GM12878 (cell line): ENCODE results near the gene ENTPD6.

Source experiments
- ELK1 ChIP-seq: IDR thresholded peaks from 2 replicates; pipeline ENCODE4 v1.6.1; 2012; ENCODE audit warnings: low read depth, low read length, improper control_type of control experiment
- MEF2A ChIP-seq: IDR thresholded peaks from 2 replicates; pipeline ENCODE4 v1.6.1; 2011; ENCODE audit warnings: low read depth, mild to moderate bottlenecking, low read length, moderate library complexity; ENCODE audit not compliant: insufficient read depth
- NFYB ChIP-seq: IDR thresholded peaks from 2 replicates; pipeline ENCODE4 v1.6.1; 2011; ENCODE audit warnings: low read depth, mild to moderate bottlenecking, low read length, improper control_type of control experiment, moderate library complexity; ENCODE audit not compliant: insufficient read depth
- POLR2AphosphoS5 ChIP-seq: IDR thresholded peaks from 2 replicates; pipeline ENCODE4 v1.6.1; 2011; ENCODE audit warnings: mild to moderate bottlenecking, low read length, inconsistent platforms

DNA sequence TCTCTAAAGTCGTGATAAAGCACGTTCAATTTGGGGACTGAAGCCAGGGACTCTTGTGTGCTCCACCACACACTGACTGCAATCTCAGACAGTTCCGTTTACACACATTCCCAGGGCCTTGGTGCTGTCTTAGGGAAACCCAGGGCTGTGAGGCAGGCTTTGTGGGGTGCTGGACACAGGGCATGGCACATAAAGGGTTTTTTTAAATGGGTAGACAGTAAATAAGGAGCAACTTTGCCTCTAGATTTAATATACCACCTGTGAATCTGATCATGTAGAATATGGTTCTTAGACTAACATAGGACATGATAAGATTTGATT lies 2.3 kb downstream of the ENTPD6 start:
- TF ChIP-seq ELK1 (no peak), MEF2A (no peak), NFYB (no peak), POLR2AphosphoS5 (no peak)
